HL-60 (cell line): ENCODE data around the gene STIMATE.

ENCODE experiments used
- CTCF ChIP-seq: IDR thresholded peaks from one replicate; pipeline ENCODE4 v1.5.1; 2011; ENCODE audit warnings: low read length, control low read depth, inconsistent platforms; ENCODE audit not compliant: insufficient read depth
- GABPA ChIP-seq: IDR thresholded peaks from 2 replicates; pipeline ENCODE4 v1.6.1; 2012; ENCODE audit warnings: low read depth
- POLR2AphosphoS5 ChIP-seq: IDR thresholded peaks from 2 replicates; pipeline ENCODE4 v1.6.1; 2012; ENCODE audit warnings: low read depth
- REST ChIP-seq: IDR thresholded peaks from 2 replicates; pipeline ENCODE4 v1.6.1; 2012; ENCODE audit warnings: low read depth; ENCODE audit not compliant: insufficient replicate concordance
- SPI1 ChIP-seq: IDR thresholded peaks from 2 replicates; pipeline ENCODE4 v1.6.1; 2012; ENCODE audit warnings: low read depth, mild to moderate bottlenecking, borderline replicate concordance

GRCh38 chr3:52831500-52832301 is 65.6 kb downstream of the STIMATE start:
- TF ChIP-seq CTCF, result no peak
- TF ChIP-seq POLR2AphosphoS5, result 0 out of 2 replicates have a peak, but pooled peaks have one; percentile 23
- TF ChIP-seq REST, result no peak
- TF ChIP-seq GABPA, result no peak
- TF ChIP-seq SPI1, result no peak
